Measurements from ENCODE around the gene TBC1D8. TPM values are rescaled to one million over a fixed set of nuclear protein-coding genes. Genes with fewer than 3 reads are reported as not detected.

TBC1D8 gene
- total RNA-seq, 1 donor from 2014 or later, result 3.9 TPM

DNA sequence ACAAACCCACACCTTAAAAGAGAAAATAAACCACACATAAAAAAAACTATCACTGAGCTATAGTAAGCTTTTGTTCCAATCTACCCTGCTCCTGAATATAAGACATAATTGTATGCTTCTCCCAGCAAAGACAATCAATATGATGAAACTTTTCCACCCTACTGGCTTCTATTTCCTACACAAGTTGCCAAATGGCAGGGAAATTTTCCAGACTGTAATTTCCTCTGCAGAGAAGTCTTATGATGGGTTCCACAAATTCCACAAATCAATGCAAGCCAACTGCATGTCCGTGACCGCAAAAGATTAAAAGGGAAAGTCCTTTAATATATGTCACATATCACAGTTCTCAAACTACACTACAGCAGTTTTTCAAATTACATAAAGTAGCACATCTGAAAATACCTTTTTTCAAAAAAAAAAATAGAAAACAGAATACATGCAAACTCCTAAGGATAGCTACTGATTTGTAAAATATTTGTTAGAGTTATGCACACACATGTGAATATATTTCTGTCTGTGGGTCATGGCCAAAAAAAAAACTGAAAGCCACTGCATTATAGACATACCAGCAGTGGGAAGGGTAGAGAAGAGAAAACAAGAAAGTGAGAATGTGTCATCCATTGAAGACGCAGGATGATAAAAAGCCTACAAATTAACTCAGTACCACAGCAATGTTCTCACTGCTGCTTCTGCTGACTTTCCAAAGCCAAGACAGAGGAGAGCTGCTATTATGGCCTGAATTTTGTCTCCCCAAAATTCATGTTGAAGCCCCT lies 87.6 kb downstream of the TBC1D8 start:
- TF ChIP-seq CTCF (IDR thresholded peaks at IDR 0.05) (no peak), EZH2 (IDR thresholded peaks at IDR 0.05) (no peak), EZH2phosphoT487 (IDR thresholded peaks at IDR 0.05) (no peak)
- Histone ChIP-seq H3K9ac (no peak overlapping the region), H3K79me2 (ENCODE audit: low read depth) (no peaks in the 10 kb centered on the region), H4K20me1 (ENCODE audit: low read depth) (no peaks in the 10 kb centered on the region), H3K27me3 (no peaks in the 10 kb centered on the region), H3K4me3 (no peak overlapping the region), H3K36me3 (no peaks in the 10 kb centered on the region), H3K27ac (no peak overlapping the region), H3K4me1 (no peaks in the 10 kb centered on the region), H3K9me3 (ENCODE audit: low read depth) (no peaks in the 10 kb centered on the region), H3K4me2 (no peak overlapping the region), H2AFZ (replicated peaks) (no peak overlapping the region), H3F3A (ENCODE audit: low read depth) (no peaks in the 10 kb centered on the region)
- Mint-ChIP-seq H3K4me3 (no peak overlapping the region), H3K27ac (no peak overlapping the region), H3K36me3 (no peaks in the 10 kb centered on the region), H3K4me1 (peaks cover 6% of the 10 kb centered on the region), H3K9me3 (peaks cover 4% of the 10 kb centered on the region), H3K27me3 (ENCODE audit: insufficient read depth, low read depth) (no peaks in the 10 kb centered on the region)
- no peak for DNase-seq (ENCODE audit: low spot score)

GRCh38 chr2:101058386-101058785 lies 92.8 kb downstream of the TBC1D8 start:
- H3K4me1 Mint-ChIP-seq, result peaks cover 2% of the 10 kb centered on the region
- Histone ChIP-seq H3K9ac (no peak overlapping the region), H3K79me2 (ENCODE audit: low read depth) (no peaks in the 10 kb centered on the region), H3K4me2 (no peak overlapping the region), H3K9me3 (ENCODE audit: low read depth) (no peaks in the 10 kb centered on the region), H3K36me3 (no peaks in the 10 kb centered on the region), H4K20me1 (ENCODE audit: low read depth) (no peaks in the 10 kb centered on the region), H2AFZ (replicated peaks) (no peak overlapping the region), H3F3A (ENCODE audit: low read depth) (no peaks in the 10 kb centered on the region), H3K27me3 (no peaks in the 10 kb centered on the region), H3K4me1 (no peaks in the 10 kb centered on the region), H3K4me3 (no peak overlapping the region), H3K27ac (no peak overlapping the region)
- no peak overlapping the region for H3K4me3 Mint-ChIP-seq
- no peak for TF ChIP-seq CTCF (IDR thresholded peaks at IDR 0.05)
- no peak for TF ChIP-seq EZH2 (IDR thresholded peaks at IDR 0.05)
- no peak for TF ChIP-seq EZH2phosphoT487 (IDR thresholded peaks at IDR 0.05)
- H3K36me3 Mint-ChIP-seq, result peaks cover 3% of the 10 kb centered on the region
- no peak for DNase-seq (ENCODE audit: low spot score)
- H3K27me3 Mint-ChIP-seq (ENCODE audit: insufficient read depth, low read depth), result no peaks in the 10 kb centered on the region
- H3K9me3 Mint-ChIP-seq, result peaks cover 8% of the 10 kb centered on the region
- H3K27ac Mint-ChIP-seq, result no peak overlapping the region

- peaks cover 8% of the 10 kb centered on the region for H3K9me3 Mint-ChIP-seq
- no peaks in the 10 kb centered on the region for H3K27me3 Mint-ChIP-seq (ENCODE audit: insufficient read depth, low read depth)
- H3K9ac ChIP-seq, result no peak overlapping the region
- H3K27me3 ChIP-seq, result no peaks in the 10 kb centered on the region
- no peak for TF ChIP-seq EZH2phosphoT487 (IDR thresholded peaks at IDR 0.05)
- no peak for TF ChIP-seq EZH2 (IDR thresholded peaks at IDR 0.05)
- TF ChIP-seq CTCF (IDR thresholded peaks at IDR 0.05), result no peak
- no peaks in the 10 kb centered on the region for H3K36me3 ChIP-seq
- DNase-seq (ENCODE audit: low spot score), result no peak
- no peaks in the 10 kb centered on the region for H3F3A ChIP-seq (ENCODE audit: low read depth)
- H3K4me1 ChIP-seq, result no peaks in the 10 kb centered on the region
- no peak overlapping the region for H3K4me3 Mint-ChIP-seq
- H2AFZ ChIP-seq (replicated peaks), result no peak overlapping the region
- no peak overlapping the region for H3K4me3 ChIP-seq
- H3K27ac ChIP-seq, result no peak overlapping the region
- peaks cover 2% of the 10 kb centered on the region for H3K4me1 Mint-ChIP-seq
- H3K4me2 ChIP-seq, result no peak overlapping the region
- H3K36me3 Mint-ChIP-seq, result peaks cover 3% of the 10 kb centered on the region
- no peak overlapping the region for H3K27ac Mint-ChIP-seq
- no peaks in the 10 kb centered on the region for H4K20me1 ChIP-seq (ENCODE audit: low read depth)
- H3K79me2 ChIP-seq (ENCODE audit: low read depth), result no peaks in the 10 kb centered on the region
- no peaks in the 10 kb centered on the region for H3K9me3 ChIP-seq (ENCODE audit: low read depth)
Measured at GRCh38 chr2:101057051-101057933, 93.9 kb downstream of the TBC1D8 start.

Measured in neural progenitor cell (in vitro differentiated cells).